Endometrium (tissue), 2 donors: ENCODE measurements around the gene MYO10.
A peak's percentile ranks its signal among the peaks of the same experiment; 100 is the strongest.

ENCODE experiments used
- FAIRE-seq: peaks from 2 replicates; lab custom pipeline; 2012; peaks lifted over from hg19 to GRCh38; lab: Jason Lieb, UNC
- donor health status: control.
- donor health status: control.

Gene MYO10

GRCh38 chr5:16943846-16944678 lies 8.0 kb upstream of the MYO10 start:
- FAIRE-seq, result no peak

- FAIRE-seq, result no peak
Observed at GRCh38 chr5:16937503-16938161, 1.5 kb upstream of the MYO10 start.

DNA sequence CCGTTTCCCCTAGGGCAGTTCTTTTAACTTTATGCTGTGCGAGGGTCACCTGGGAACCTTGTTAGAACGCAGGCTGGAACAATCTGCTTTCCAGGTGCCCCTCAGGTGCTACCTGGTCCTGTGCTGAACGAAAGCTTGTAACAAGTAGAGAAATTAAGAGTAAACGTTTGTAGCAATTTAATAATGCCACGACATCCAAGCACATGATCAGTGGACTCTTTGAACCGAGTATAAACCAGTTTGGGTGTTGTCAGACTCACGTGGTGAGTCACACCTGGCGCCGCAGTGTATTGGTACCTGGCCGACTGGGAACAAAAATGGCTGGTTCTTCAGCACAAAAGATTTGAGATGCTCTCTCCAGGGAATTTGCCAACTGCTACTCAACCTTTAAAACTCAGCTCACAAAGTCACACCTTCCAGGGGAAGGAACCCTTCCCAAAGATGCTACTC lies 926 bp upstream of the MYO10 start:
- no peak for FAIRE-seq

DNA sequence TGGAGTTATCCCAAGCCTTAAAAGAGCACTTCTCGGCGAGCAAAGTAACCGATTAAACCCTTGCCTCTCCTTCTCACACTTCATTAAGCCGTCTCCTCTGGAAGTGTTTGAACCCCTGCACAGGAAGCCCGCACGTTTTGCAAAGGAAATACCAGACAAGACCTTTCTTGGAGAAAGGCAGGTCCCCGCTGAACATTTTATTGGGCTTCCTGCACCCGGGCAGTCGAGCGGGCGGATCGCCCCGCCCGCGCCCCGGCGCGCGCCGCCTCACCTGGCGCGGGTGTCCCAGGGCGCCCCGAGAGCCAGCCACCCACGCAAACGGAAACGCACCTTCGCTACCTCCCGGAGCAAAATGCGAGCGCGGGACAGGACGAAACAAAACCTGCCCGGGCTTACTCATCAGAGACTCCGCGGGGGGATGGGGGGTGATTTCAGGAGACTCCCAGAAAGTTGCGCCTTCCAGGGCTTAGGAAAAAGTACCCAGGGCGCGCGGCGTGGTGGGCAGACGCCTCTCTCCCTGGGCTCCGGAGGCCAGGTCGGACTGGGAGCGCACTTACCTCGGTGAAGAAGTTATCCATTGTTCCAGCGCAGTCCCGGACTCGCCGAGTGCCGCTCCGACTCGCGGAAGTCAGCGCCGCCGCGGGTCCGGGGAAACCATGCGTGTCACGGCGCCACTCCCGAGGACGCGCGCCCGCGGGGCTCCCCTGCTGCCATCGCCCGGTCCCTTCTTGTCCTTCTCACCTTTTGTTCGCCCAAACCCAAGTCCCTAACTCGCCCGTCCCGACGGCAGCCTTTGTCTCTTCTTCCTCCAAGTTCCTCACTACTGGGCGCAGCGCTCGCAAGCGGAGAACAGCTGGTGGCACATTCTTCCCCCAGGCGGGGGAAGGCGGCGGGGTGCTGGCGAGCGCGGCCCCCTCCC lies 598 bp downstream of the MYO10 start:
- no peak for FAIRE-seq

DNA sequence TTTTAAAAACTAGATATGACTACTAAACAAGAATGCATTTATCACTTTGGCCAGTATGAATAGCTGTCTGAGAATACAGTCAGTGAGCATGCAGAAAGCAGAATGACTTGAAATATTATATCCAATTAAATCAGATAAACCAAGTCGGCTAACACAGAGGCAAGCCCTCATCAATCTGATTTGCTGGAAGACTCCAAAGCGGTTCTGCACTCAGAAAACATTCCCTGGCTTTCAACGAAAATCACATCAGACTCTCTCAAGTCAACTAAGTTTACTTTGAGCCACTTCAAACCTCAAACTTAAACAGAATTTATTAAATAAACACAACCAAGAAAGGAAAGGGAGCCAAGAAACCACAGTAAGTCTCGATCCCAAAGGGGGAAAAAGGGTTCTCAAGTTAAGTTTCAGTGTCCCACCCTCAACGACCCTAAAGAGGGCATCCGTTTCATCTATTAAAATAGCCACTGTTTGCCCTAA lies 1.4 kb downstream of the MYO10 start:
- no peak for FAIRE-seq

DNA sequence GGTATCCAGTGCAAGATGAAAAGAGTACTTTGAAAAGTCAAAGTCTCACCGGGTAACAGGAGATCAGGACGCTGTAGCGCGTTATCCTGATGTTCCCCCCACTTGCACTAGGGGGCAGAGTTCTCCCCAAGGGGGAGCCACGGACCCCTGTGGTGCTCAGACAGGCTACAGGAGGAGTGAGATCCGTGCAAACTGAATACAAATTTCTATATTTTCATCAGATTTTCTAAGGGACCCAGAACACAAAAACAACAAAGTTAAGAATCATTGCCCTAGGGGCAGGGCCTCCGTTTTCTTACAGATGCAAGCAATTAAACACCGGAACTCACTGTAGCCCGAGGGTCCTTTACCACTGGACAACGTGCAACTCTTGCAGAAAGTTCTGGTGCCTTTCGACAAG lies 2.0 kb downstream of the MYO10 start:
- no peak for FAIRE-seq

DNA sequence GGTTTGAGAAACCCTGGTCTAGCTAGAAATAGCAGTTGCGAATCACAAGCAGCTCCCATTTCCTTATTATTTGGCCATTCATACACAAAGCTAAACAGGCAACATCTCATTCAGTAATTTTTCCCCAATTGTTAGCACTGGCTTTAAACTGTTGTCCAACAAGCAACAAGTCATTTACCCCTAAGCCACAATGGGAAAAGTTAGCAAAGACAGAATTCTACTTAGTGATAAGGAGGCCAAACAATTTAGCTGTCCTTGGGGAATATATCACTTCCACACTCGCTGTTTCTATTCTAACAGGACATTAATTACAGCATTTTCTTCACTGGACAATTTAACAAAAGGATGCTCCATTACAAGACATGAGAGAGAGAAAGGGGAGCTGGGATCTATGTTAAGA lies 2.8 kb downstream of the MYO10 start:
- no peak for FAIRE-seq

DNA sequence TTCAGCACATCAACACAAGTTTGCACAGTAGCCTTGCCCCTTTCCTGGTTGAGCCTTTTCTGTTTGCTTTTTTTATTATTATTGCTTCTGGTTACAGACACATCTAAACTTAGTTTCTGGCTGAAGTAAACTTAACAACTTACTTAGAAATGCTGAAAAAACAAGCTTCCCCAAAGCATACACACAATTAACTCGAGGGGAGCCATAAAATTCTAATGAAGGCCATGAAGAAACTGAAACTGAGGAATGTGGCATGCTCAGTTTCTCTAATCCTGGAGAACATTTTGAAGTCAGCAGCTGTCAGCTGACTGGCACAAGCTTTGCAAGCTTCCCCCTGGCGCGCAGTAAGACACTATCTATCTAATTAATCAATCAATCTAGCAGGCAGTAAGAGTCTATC lies 3.7 kb downstream of the MYO10 start:
- FAIRE-seq, result no peak

GRCh38 chr5:16931334-16932110 lies 4.6 kb downstream of the MYO10 start:
- FAIRE-seq, result no peak

GRCh38 chr5:16930496-16930895 lies 5.6 kb downstream of the MYO10 start:
- FAIRE-seq, result no peak

GRCh38 chr5:16929831-16930230 lies 6.3 kb downstream of the MYO10 start:
- no peak for FAIRE-seq

DNA sequence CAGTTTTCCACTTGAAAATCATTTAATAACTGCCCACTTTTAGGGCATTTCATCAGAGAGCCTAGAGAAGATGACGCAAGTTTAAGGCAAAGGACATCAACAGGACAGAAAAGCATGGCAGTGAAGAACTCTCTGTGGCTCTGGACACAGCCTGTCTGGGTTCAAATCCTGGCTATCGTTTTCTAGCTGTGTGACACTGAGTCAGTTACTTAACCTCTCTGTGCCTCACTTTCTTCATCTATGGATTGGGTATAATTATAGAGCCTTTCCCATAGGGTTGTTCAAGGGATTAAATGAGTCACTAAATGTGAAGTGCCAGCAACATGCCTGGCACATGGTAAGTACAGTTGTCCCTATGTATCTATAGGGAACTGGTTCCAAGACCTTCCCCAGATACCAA lies 6.7 kb downstream of the MYO10 start:
- no peak for FAIRE-seq

GRCh38 chr5:16927613-16928012 lies 8.5 kb downstream of the MYO10 start:
- FAIRE-seq, result no peak

GRCh38 chr5:16926417-16926816 lies 9.7 kb downstream of the MYO10 start:
- FAIRE-seq, result no peak

- FAIRE-seq, result no peak
Observed at GRCh38 chr5:16924206-16924605, 11.9 kb downstream of the MYO10 start.

DNA sequence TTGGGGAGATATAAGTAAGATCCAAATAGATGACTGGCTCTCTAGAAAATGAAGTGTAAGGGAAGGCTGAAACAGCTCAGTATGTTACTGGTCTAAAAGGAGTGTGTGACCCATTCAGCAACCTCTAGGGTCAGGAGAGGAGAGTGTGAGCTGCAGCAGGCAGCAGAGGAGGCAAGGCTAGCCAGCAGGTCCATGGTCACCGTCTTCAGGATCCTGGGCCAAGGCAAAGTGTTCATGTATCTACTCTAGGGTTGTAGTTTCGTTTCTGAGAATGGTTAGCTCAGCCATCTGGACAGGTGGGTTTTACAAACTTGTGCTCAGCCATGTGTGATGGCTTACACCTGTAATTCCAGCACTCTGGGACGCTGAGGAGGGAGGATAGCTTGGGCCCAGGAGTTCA lies 13.7 kb downstream of the MYO10 start:
- FAIRE-seq, result no peak

- peak; percentile 60 for FAIRE-seq
Observed at GRCh38 chr5:16921211-16921610, 14.9 kb downstream of the MYO10 start.

- no peak for FAIRE-seq
Observed at GRCh38 chr5:16920109-16920816, 15.8 kb downstream of the MYO10 start.

DNA sequence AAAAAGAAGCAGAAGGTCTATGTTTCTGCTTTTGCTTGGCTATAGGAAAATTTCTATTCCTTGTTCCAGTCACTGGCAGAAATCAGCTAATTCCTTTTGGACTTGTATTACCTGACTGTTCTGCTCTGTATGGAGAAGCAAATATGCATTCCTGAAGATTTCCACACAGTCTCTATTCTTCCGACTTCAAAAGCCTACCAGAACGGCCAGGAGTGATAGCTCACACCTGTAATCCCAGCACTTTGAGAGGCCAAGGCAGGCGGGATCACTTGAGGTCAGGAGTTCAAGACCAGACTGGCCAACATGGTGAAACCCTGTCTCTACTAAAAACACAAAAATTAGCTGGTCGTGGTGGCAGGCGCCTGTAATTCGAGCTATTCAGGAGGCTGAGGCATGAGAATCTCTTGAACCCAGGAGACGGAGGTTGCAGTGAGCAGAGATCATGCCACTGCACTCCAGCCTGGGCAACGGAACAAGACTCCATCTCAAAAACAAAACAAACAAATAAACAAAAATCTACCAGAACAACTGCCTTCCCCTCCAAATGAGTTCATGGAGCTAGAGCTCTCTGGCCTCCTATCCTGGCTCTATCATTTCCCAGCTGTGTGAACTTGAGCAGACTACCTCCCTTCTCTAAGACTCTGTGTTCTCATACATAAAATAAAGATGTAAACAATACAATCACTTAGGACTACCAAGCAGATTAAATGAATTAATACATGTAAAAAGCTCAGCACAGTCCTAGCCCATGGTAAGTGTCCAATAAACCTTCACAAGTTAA lies 17.0 kb downstream of the MYO10 start:
- FAIRE-seq, result no peak

DNA sequence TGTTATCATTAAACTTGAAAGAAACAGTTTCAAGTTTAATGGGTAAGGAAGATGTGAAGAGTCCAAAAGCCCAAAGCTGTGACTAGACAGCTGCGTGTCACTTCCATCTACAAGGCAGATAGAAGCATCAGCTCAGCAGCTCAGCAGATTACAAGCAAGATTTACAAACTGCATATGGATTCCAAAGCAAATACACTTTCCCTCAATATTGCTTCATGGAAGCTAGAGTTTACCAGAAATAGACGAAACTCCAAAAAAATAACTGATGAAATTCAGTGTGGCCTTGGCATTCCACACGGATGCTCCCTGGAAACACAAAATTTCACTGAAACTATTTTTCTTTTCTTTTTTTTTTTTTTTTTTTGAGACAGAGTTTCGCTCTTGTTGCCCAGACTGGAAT lies 17.9 kb downstream of the MYO10 start:
- no peak for FAIRE-seq
